GM12878 (cell line): ENCODE measurements around the gene PINK1. TPM values are rescaled to one million over a fixed set of nuclear protein-coding genes. Genes with fewer than 3 reads are reported as not detected.

ENCODE experiments used
- ATAC-seq: fragments of 200-7000 bp; cut with Tn5 transposase; 3 replicates; pipeline ENCODE4 v1.9.1; 2020; ENCODE audit warnings: mild to moderate bottlenecking, moderate library complexity
- BruUV-seq: library from RNA; stranded (reverse); fragments of 400-500 nt; replicated peaks from 2 replicates; lab custom pipeline; 2021; lab: Mats Ljungman, UMichigan
- CTCF ChIA-PET: fragments of 300-600 bp; sonication (Branson Sonifier 250); formaldehyde crosslinking; extraction: SDS; loops from one replicate; lab custom pipeline; 2021; ENCODE audit warnings: inconsistent platforms; lab: Yijun Ruan, JAX
- POLR2A ChIA-PET: fragments of 350-600 bp; formaldehyde crosslinking; extraction: SDS; loops from one replicate; lab custom pipeline; 2021; ENCODE audit warnings: inconsistent platforms; lab: Charles Lee
- RAD21 ChIA-PET: fragments of 300-600 bp; sonication (Branson Sonifier 250); formaldehyde crosslinking; loops from one replicate; lab custom pipeline; 2023; ENCODE audit warnings: antibody characterized with exemption; ENCODE audit not compliant: unreplicated experiment; lab: Charles Lee
- SMC1A ChIA-PET: fragments of 300-600 bp; sonication (Branson Sonifier 250); formaldehyde crosslinking; loops from one replicate; lab custom pipeline; 2023; ENCODE audit not compliant: unreplicated experiment, uncharacterized antibody; lab: Charles Lee
- DNase-seq: peaks from one replicate; pipeline ENCODE4 v3.0.0-alpha.2; 2011; ENCODE audit warnings: low read depth, low spot score
- FAIRE-seq: peaks from 3 replicates; lab custom pipeline; 2011; peaks lifted over from hg19 to GRCh38; lab: Jason Lieb, UNC
- H2AFZ ChIP-seq: 2 replicates; pipeline ENCODE4 v1.6.0; 2011; ENCODE audit warnings: low read depth, low read length, control low read depth; ENCODE audit not compliant: control insufficient read depth
- H3K27ac ChIP-seq: 2 replicates; pipeline ENCODE4 v1.5.1; 2011; ENCODE audit warnings: control low read depth; ENCODE audit not compliant: control insufficient read depth, insufficient read depth
- H3K27me3 ChIP-seq, 2 experiments: replicated peaks in 1 of 2; 2 replicates each; pipeline versions ENCODE4 v1.6.0 to v1.6.1; 2011; ENCODE audit warnings: low read length in 1 of 2; ENCODE audit not compliant: control insufficient read depth in 2 of 2, insufficient read depth in 2 of 2
- H3K36me3 ChIP-seq, 2 experiments: 2 replicates each; pipeline ENCODE4 v1.5.1; 2011; ENCODE audit warnings: low read length in 1 of 2; ENCODE audit not compliant: control insufficient read depth in 2 of 2, insufficient read depth in 2 of 2
- H3K4me1 ChIP-seq: 2 replicates; pipeline ENCODE4 v1.6.1; 2011; ENCODE audit warnings: mild to moderate bottlenecking, low read length, moderate library complexity, mixed read lengths; ENCODE audit not compliant: control insufficient read depth, insufficient read depth
- H3K4me2 ChIP-seq: 2 replicates; pipeline ENCODE4 v1.6.0; 2011; ENCODE audit warnings: control low read depth; ENCODE audit not compliant: control insufficient read depth, insufficient read depth
- H3K4me3 ChIP-seq: fragments of 200-600 bp; sonication (generic); 2 replicates; pipeline ENCODE4 v1.5.1; 2016
- H3K79me2 ChIP-seq: 2 replicates; pipeline ENCODE4 v1.6.0; 2011; ENCODE audit warnings: low read length; ENCODE audit not compliant: control insufficient read depth, insufficient read depth
- H3K9ac ChIP-seq: 2 replicates; pipeline ENCODE4 v1.8.0; 2011; ENCODE audit warnings: low read length, control low read depth, mixed read lengths; ENCODE audit not compliant: control insufficient read depth, insufficient read depth
- H3K9me3 ChIP-seq: replicated peaks from 3 replicates; pipeline ENCODE4 v1.5.1; 2011; ENCODE audit warnings: mild to moderate bottlenecking, low read length; ENCODE audit not compliant: control insufficient read depth, insufficient read depth
- H4K20me1 ChIP-seq: 2 replicates; pipeline ENCODE4 v1.6.0; 2011; ENCODE audit not compliant: control insufficient read depth, insufficient read depth
- ATF7 ChIP-seq: fragments of 450-650 bp; IDR thresholded peaks from 2 replicates; pipeline ENCODE4 v1.6.1; 2016; ENCODE audit warnings: low read depth, mild to moderate bottlenecking
- CHD1 ChIP-seq: IDR thresholded peaks from 2 replicates; pipeline ENCODE4 v1.6.1; 2012; ENCODE audit warnings: low read depth, low read length, improper control_type of control experiment
- E2F8 ChIP-seq: fragments of 450-650 bp; IDR thresholded peaks from 2 replicates; pipeline ENCODE4 v1.6.1; 2018; ENCODE audit warnings: mild to moderate bottlenecking, low read depth, moderate library complexity; ENCODE audit not compliant: partially characterized antibody
- GATAD2B ChIP-seq: fragments of 450-650 bp; conservative IDR thresholded peaks from 2 replicates; pipeline ENCODE4 v1.6.1; 2017; ENCODE audit warnings: low read depth, mild to moderate bottlenecking, moderate library complexity
- REST ChIP-seq: IDR thresholded peaks from 2 replicates; pipeline ENCODE4 v1.6.1; 2012; ENCODE audit warnings: mild to moderate bottlenecking, low read depth, low read length
- ZBTB40 ChIP-seq: fragments of 450-650 bp; IDR thresholded peaks from 2 replicates; pipeline ENCODE4 v1.6.1; 2016; ENCODE audit warnings: mild to moderate bottlenecking, moderate library complexity, borderline replicate concordance
- WGBS: methylation state at CpG from one replicate; pipeline ENCODE4 v1.1.6; 2016; ENCODE audit warnings: low lambda C conversion rate; ENCODE audit not compliant: insufficient replicate concordance, insufficient coverage; ENCODE audit errors: missing lambda C conversion rate; 5-methylcytosine and 5-hydroxymethylcytosine counted together
- in situ Hi-C: fragments of 300-500 bp; cut with MboI; formaldehyde crosslinking; loops from 9 replicates; pipeline ENCODE4 v1.14.3; 2018; ENCODE audit warnings: mixed read lengths
- intact Hi-C: fragments of 100-400 bp; cut with micrococcal nuclease; formaldehyde crosslinking; loops from one replicate; pipeline ENCODE4 v1.14.2; 2022; ENCODE audit not compliant: unreplicated experiment
- polyA plus RNA-seq, 11 experiments: library from polyadenylated mRNA; depleted of rRNA in 4 of 11; unstranded in 6 of 11; stranded (reverse) in 5 of 11; fragments of >200 nt; fragmentation: Nextera tagmentation in 4 of 11; fragmentation: Illumina TruSeq in 1 of 11; extraction: Ambion mirVana in 4 of 11; extraction: Trizol in 1 of 11; gene quantifications; 1 replicate in 1 of 11; 2 replicates in 10 of 11; pipeline versions ENCODE4 v1.2.1 to v1.2.3, GENCODE V29; 2011 to 2016; ENCODE audit warnings: inconsistent platforms in 2 of 11, missing spikeins in 2 of 11, low read depth in 1 of 11
- total RNA-seq, 4 experiments: library from RNA; depleted of rRNA in 3 of 4; stranded (reverse); fragments of >200 nt in 3 of 4; fragmentation: Illumina TruSeq in 1 of 4; extraction: Trizol in 1 of 4; gene quantifications; 2 replicates each; pipeline versions ENCODE4 v1.2.1 to v1.2.3, GENCODE V29; 2013 to 2021

PINK1 gene
- total and polyA plus RNA-seq, 10 of the 15 experiments (the other 5 are each of a cell fraction or from before 2014, with no cell fraction given), result 0.42 to 4.4 (median 1.9) TPM; not detected in 1

GRCh38 chr1:20634594-20635084 lies 1.4 kb downstream of the PINK1 start:
- FAIRE-seq (no peak), DNase-seq (no peak), ATAC-seq (peak; percentile 36)
- ChIA-PET RAD21 (interaction anchor here (0.9 to 2.8 kb wide), 3 partner anchors 25 to 112 kb away, joined by 3 to 10 read pairs (median 4); no protein-coding TSS in a partner anchor), CTCF (interaction anchor here (0.8 to 4.0 kb wide), 10 partner anchors 8 to 561 kb away, joined by 3 to 31 read pairs (median 7); partner anchors contain the start of genes DDOST and MUL1), SMC1A (interaction anchor here (1.1 to 1.5 kb wide), 4 partner anchors 9 to 113 kb away, joined by 3 to 6 read pairs (median 3); partner anchors contain the start of gene DDOST), POLR2A (no interaction called here)
- no peak for TF ChIP-seq ATF7
- no peak for TF ChIP-seq CHD1
- TF ChIP-seq REST, result no peak
- TF ChIP-seq GATAD2B, result no peak
- no peak for TF ChIP-seq ZBTB40
- no peak for TF ChIP-seq E2F8
- H3K4me1 ChIP-seq, result peaks cover 8% of the 10 kb centered on the region; the same call in 1 of the 2 replicates
- H3K4me2 ChIP-seq, result peak overlapping the region; percentile 98
- peak overlapping the region; percentile 90 for H2AFZ ChIP-seq
- in situ Hi-C loops, result loop anchor here (5.0 kb wide), 1 partner anchor 112 kb away; no protein-coding TSS in a partner anchor
- no peak overlapping the region for H3K27ac ChIP-seq
- H3K4me3 ChIP-seq, result peak overlapping the region; percentile 93; the same call in 1 of the 2 replicates
- no peaks in the 10 kb centered on the region for H4K20me1 ChIP-seq
- H3K9me3 ChIP-seq, result no peaks in the 10 kb centered on the region; the same call in 2 of the 3 replicates
- H3K36me3 ChIP-seq, result no peaks in the 10 kb centered on the region
- intact Hi-C loops, result loop anchor here (10.0 kb wide), 1 partner anchor 420 kb away; no protein-coding TSS in a partner anchor
- H3K79me2 ChIP-seq, result no peaks in the 10 kb centered on the region
- no peak overlapping the region for H3K9ac ChIP-seq
- BruUV-seq, result no TSS peak
- WGBS, result 16% methylated on average over 4 of the region's 4 CpGs
- H3K27me3 ChIP-seq, result no peaks in the 10 kb centered on the region
